ENCODE results near the gene DYNAP.

Gene DYNAP

GRCh38 chr18:54590945-54591344 is at the start of gene DYNAP:
Gene DYNAP (plus strand): TSS chr18:54591245. CDS start chr18:54591283, 38 bp downstream.
- DNase-seq, result no peak

GRCh38 chr18:54551590-54551989 is 39.5 kb upstream of the DYNAP start:
- DNase-seq, result no peak

GRCh38 chr18:54555286-54555685 is 35.8 kb upstream of the DYNAP start:
- no peak for DNase-seq

GRCh38 chr18:54555996-54556395 is 35.0 kb upstream of the DYNAP start:
- no peak for DNase-seq

- DNase-seq, result no peak
These were observed 33.1 kb upstream of the DYNAP start for GRCh38 chr18:54557958-54558357.

- no peak for DNase-seq
These were observed 32.1 kb upstream of the DYNAP start for GRCh38 chr18:54558609-54559585.

GRCh38 chr18:54561706-54562267 is 29.3 kb upstream of the DYNAP start:
- DNase-seq, result no peak

GRCh38 chr18:54580202-54580729 is 10.8 kb upstream of the DYNAP start:
- no peak for DNase-seq

GRCh38 chr18:54584065-54584464 is 7.0 kb upstream of the DYNAP start:
- DNase-seq, result no peak

GRCh38 chr18:54585743-54586142 is 5.3 kb upstream of the DYNAP start:
- DNase-seq, result no peak

GRCh38 chr18:54604211-54604610 is 13.2 kb downstream of the DYNAP start:
- DNase-seq, result no peak

GRCh38 chr18:54606835-54607212 is 15.8 kb downstream of the DYNAP start:
- no peak for DNase-seq

- no peak for DNase-seq
These were observed 16.4 kb downstream of the DYNAP start for GRCh38 chr18:54607213-54608027.

GRCh38 chr18:54608028-54608642 is 17.1 kb downstream of the DYNAP start:
- DNase-seq, result no peak

- no peak for DNase-seq
These were observed 20.8 kb downstream of the DYNAP start for GRCh38 chr18:54611816-54612215.

- DNase-seq, result no peak
These were observed 21.2 kb downstream of the DYNAP start for GRCh38 chr18:54612237-54612636.

GRCh38 chr18:54613174-54613573 is 22.1 kb downstream of the DYNAP start:
- no peak for DNase-seq

GRCh38 chr18:54616220-54616848 is 25.3 kb downstream of the DYNAP start:
- DNase-seq, result no peak

GRCh38 chr18:54622084-54622483 is 31.0 kb downstream of the DYNAP start:
- DNase-seq, result no peak

GRCh38 chr18:54626779-54627178 is 35.7 kb downstream of the DYNAP start:
- DNase-seq, result no peak

- DNase-seq, result no peak
These were observed 39.9 kb downstream of the DYNAP start for GRCh38 chr18:54630963-54631362.

- DNase-seq, result no peak
These were observed 45.2 kb downstream of the DYNAP start for GRCh38 chr18:54636217-54636616.

All from activated CD4-positive, alpha-beta T cell treated with anti-CD3 and anti-CD28 coated beads for 48 hours (primary cell).